DMS53 treated with DMSO at 0.1 percent for 48 hours (cell line): ENCODE data around the gene TAF13.

ENCODE experiments used
- DNase-seq: peaks from one replicate; lab custom pipeline; 2025; ENCODE audit not compliant: unreplicated experiment; lab: John Stamatoyannopoulos, UW

Gene TAF13

GRCh38 chr1:109075531-109076490 is at the start of gene TAF13:
Gene TAF13 (minus strand): TSS chr1:109076003. CDS start chr1:109075947, 56 bp downstream.
- DNase-seq, result peak; percentile 83

- DNase-seq, result no peak
These were observed 44.6 kb upstream of the TAF13 start for GRCh38 chr1:109120356-109120755.

GRCh38 chr1:109118089-109118488 is 42.3 kb upstream of the TAF13 start:
- DNase-seq, result no peak

GRCh38 chr1:109116286-109116685 is 40.5 kb upstream of the TAF13 start:
- peak; percentile 38 for DNase-seq

- DNase-seq, result no peak
These were observed 39.9 kb upstream of the TAF13 start for GRCh38 chr1:109115685-109116084.

GRCh38 chr1:109114342-109114674 is 38.5 kb upstream of the TAF13 start:
- peak; percentile 31 for DNase-seq

- peak; percentile 94 for DNase-seq
These were observed 38.0 kb upstream of the TAF13 start, which contains the start of gene ELAPOR1 for GRCh38 chr1:109113590-109114341. Gene ELAPOR1 (plus strand): TSS chr1:109114115. CDS start chr1:109114184, 69 bp downstream.

GRCh38 chr1:109112652-109113285 is 37.0 kb upstream of the TAF13 start:
- DNase-seq, result peak; percentile 95

GRCh38 chr1:109112056-109112651 is 36.4 kb upstream of the TAF13 start:
- peak; percentile 59 for DNase-seq

GRCh38 chr1:109111386-109112055 is 35.7 kb upstream of the TAF13 start:
- no peak for DNase-seq

- DNase-seq, result no peak
These were observed 34.1 kb upstream of the TAF13 start for GRCh38 chr1:109109906-109110305.

- DNase-seq, result no peak
These were observed 32.0 kb upstream of the TAF13 start for GRCh38 chr1:109107785-109108184.

GRCh38 chr1:109105881-109106280 is 30.1 kb upstream of the TAF13 start:
- no peak for DNase-seq

- no peak for DNase-seq
These were observed 28.8 kb upstream of the TAF13 start for GRCh38 chr1:109104364-109105151.

- peak; percentile 95 for DNase-seq
These were observed 24.4 kb upstream of the TAF13 start for GRCh38 chr1:109099938-109100773.

GRCh38 chr1:109096120-109096519 is 20.3 kb upstream of the TAF13 start:
- DNase-seq, result no peak

GRCh38 chr1:109095631-109096030 is 19.8 kb upstream of the TAF13 start:
- DNase-seq, result no peak

GRCh38 chr1:109094871-109095270 is 19.1 kb upstream of the TAF13 start:
- DNase-seq, result no peak

GRCh38 chr1:109094377-109094803 is 18.6 kb upstream of the TAF13 start:
- no peak for DNase-seq
